Mesendoderm (in vitro differentiated cells): ENCODE measurements around the gene TRAPPC11. TPM values are rescaled to one million over a fixed set of nuclear protein-coding genes. Genes with fewer than 3 reads are reported as not detected.

Experiments used
- DNase-seq: peaks from one replicate; pipeline ENCODE4 v3.0.0; 2013
- H2AK5ac ChIP-seq: 2 replicates; pipeline ENCODE4 v1.6.1; 2013; ENCODE audit warnings: low read length, inconsistent platforms
- H2BK120ac ChIP-seq: 2 replicates; pipeline ENCODE4 v1.6.1; 2013; ENCODE audit warnings: low read depth, mild to moderate bottlenecking, low read length, moderate library complexity, mixed read lengths
- H2BK15ac ChIP-seq: replicated peaks from 2 replicates; pipeline ENCODE4 v1.6.1; 2013; ENCODE audit warnings: low read depth, mild to moderate bottlenecking, moderate library complexity
- H2BK5ac ChIP-seq: 2 replicates; pipeline ENCODE4 v1.6.1; 2013; ENCODE audit warnings: low read length, inconsistent platforms
- H3K18ac ChIP-seq: 2 replicates; pipeline ENCODE4 v1.6.1; 2013; ENCODE audit warnings: mild to moderate bottlenecking, low read length, mixed read lengths
- H3K23ac ChIP-seq: one replicate; pipeline ENCODE4 v1.6.1; 2013; ENCODE audit warnings: low read length
- H3K27ac ChIP-seq: 2 replicates; pipeline ENCODE4 v1.5.1; 2013; ENCODE audit warnings: low read depth, mild to moderate bottlenecking, inconsistent platforms, low read length, moderate library complexity
- H3K27me3 ChIP-seq: 2 replicates; pipeline ENCODE4 v1.6.1; 2013; ENCODE audit warnings: low read length, control low read depth, mild to moderate bottlenecking, inconsistent platforms; ENCODE audit not compliant: insufficient read depth, poor library complexity
- H3K36me3 ChIP-seq: 2 replicates; pipeline ENCODE4 v1.6.1; 2013; ENCODE audit warnings: low read length, inconsistent platforms; ENCODE audit not compliant: control insufficient read depth, insufficient read depth
- H3K4ac ChIP-seq: one replicate; pipeline ENCODE4 v1.6.1; 2013; ENCODE audit warnings: low read depth, mild to moderate bottlenecking, low read length, moderate library complexity
- H3K4me1 ChIP-seq: 2 replicates; pipeline ENCODE4 v1.6.1; 2013; ENCODE audit warnings: low read depth, low read length, inconsistent platforms; ENCODE audit not compliant: control insufficient read depth
- H3K4me2 ChIP-seq: 2 replicates; pipeline ENCODE4 v1.6.1; 2013; ENCODE audit warnings: low read length
- H3K4me3 ChIP-seq: 2 replicates; pipeline ENCODE4 v1.5.1; 2013; ENCODE audit warnings: mild to moderate bottlenecking, low read length
- H3K56ac ChIP-seq: one replicate; pipeline ENCODE4 v1.6.1; 2013; ENCODE audit warnings: low read length
- H3K79me1 ChIP-seq: 2 replicates; pipeline ENCODE4 v1.6.1; 2013; ENCODE audit warnings: low read length, inconsistent platforms
- H3K79me2 ChIP-seq: 2 replicates; pipeline ENCODE4 v1.6.1; 2013; ENCODE audit warnings: mild to moderate bottlenecking, low read length; ENCODE audit not compliant: control insufficient read depth, insufficient read depth
- H3K9ac ChIP-seq: 2 replicates; pipeline ENCODE4 v1.6.1; 2013; ENCODE audit warnings: low read length, inconsistent platforms
- H4K5ac ChIP-seq: one replicate; pipeline ENCODE4 v1.6.1; 2013; ENCODE audit warnings: low read length
- H4K8ac ChIP-seq: one replicate; pipeline ENCODE4 v1.6.1; 2013; ENCODE audit warnings: low read depth, mild to moderate bottlenecking, control low read depth, low read length, moderate library complexity
- WGBS: extraction: QIAGEN DNeasy Blood & Tissue Kit; methylation state at CpG from one replicate; pipeline ENCODE4 v1.1.7; 2013; ENCODE audit warnings: low lambda C conversion rate, missing lambda C conversion rate; ENCODE audit not compliant: insufficient coverage; ENCODE audit errors: extremely low coverage; 5-methylcytosine and 5-hydroxymethylcytosine counted together
- polyA plus RNA-seq, 2 experiments: library from polyadenylated mRNA; stranded (reverse); fragments of 200-250 nt; gene quantifications; one replicate each; pipeline ENCODE4 v1.2.3, GENCODE V29; 2013

The TRAPPC11 gene
- polyA plus RNA-seq (2013, experiment 1 of 2) = 15.3 TPM
- 14.9 TPM for polyA plus RNA-seq (2013, experiment 2 of 2)

- H4K8ac ChIP-seq = no peak within 1 kb of the TSS
- peak within 1 kb of the TSS; percentile 66 for H3K23ac ChIP-seq
- H4K5ac ChIP-seq = peak within 1 kb of the TSS; percentile 75
- peak; percentile 100 for DNase-seq
- H2BK120ac ChIP-seq = no peak within 1 kb of the TSS
- WGBS = no CpG with 5 or more reads among the region's 63 CpGs
- peak within 1 kb of the TSS; percentile 95 for H3K9ac ChIP-seq
- no peak within 1 kb of the TSS for H2BK15ac ChIP-seq
- no peak within 1 kb of the TSS for H2AK5ac ChIP-seq
- H2BK5ac ChIP-seq = peak within 1 kb of the TSS; percentile 30
- peaks cover 2% of the 10 kb centered on the region for H3K4me1 ChIP-seq
- peaks cover 4% of the 10 kb centered on the region for H3K79me2 ChIP-seq
- H3K27ac ChIP-seq = peak within 1 kb of the TSS; percentile 54
- H3K79me1 ChIP-seq = peaks cover 6% of the 10 kb centered on the region
- H3K36me3 ChIP-seq = peaks cover 2% of the 10 kb centered on the region
- peak within 1 kb of the TSS; percentile 97 for H3K4me2 ChIP-seq
- H3K27me3 ChIP-seq = no peaks in the 10 kb centered on the region
- H3K18ac ChIP-seq = peak within 1 kb of the TSS; percentile 82
- H3K4ac ChIP-seq = peak within 1 kb of the TSS; percentile 88
- H3K4me3 ChIP-seq = peak within 1 kb of the TSS; percentile 97
- peak within 1 kb of the TSS; percentile 95 for H3K56ac ChIP-seq
Observed at GRCh38 chr4:183659029-183659871, at the start of gene TRAPPC11, which contains the start of gene RWDD4. Gene TRAPPC11 (plus strand): TSS chr4:183659293. CDS start chr4:183663868, 4,575 bp downstream. Gene RWDD4 (minus strand): TSS chr4:183659185. CDS start chr4:183658952, 233 bp downstream.

GRCh38 chr4:183610033-183610432, 49.1 kb upstream of the TRAPPC11 start:
- Histone ChIP-seq H2AK5ac (no peak overlapping the region), H3K4me1 (no peaks in the 10 kb centered on the region)

GRCh38 chr4:183610613-183611012, 48.5 kb upstream of the TRAPPC11 start:
- DNase-seq = no peak
- Histone ChIP-seq H3K79me1 (no peaks in the 10 kb centered on the region), H2AK5ac (no peak overlapping the region), H2BK15ac (no peak overlapping the region), H3K56ac (no peak overlapping the region), H2BK5ac (no peak overlapping the region), H4K8ac (no peak overlapping the region), H3K4me1 (no peaks in the 10 kb centered on the region), H3K27me3 (no peaks in the 10 kb centered on the region), H2BK120ac (no peak overlapping the region), H3K4me2 (no peak overlapping the region), H4K5ac (no peak overlapping the region), H3K18ac (no peak overlapping the region), H3K9ac (no peak overlapping the region), H3K23ac (no peak overlapping the region), H3K79me2 (no peaks in the 10 kb centered on the region), H3K36me3 (no peaks in the 10 kb centered on the region), H3K27ac (no peak overlapping the region), H3K4ac (no peak overlapping the region), H3K4me3 (no peak overlapping the region)
- WGBS = no CpG with 5 or more reads among the region's 7 CpGs

More at GRCh38 chr4:183610033-183610432, 49.1 kb upstream of the TRAPPC11 start:
- Histone ChIP-seq H3K27me3 (no peaks in the 10 kb centered on the region), H3K36me3 (no peaks in the 10 kb centered on the region), H3K56ac (no peak overlapping the region), H4K5ac (no peak overlapping the region), H3K9ac (no peak overlapping the region), H3K4me2 (no peak overlapping the region), H4K8ac (no peak overlapping the region), H3K18ac (no peak overlapping the region), H2BK5ac (no peak overlapping the region), H3K27ac (no peak overlapping the region), H3K79me2 (no peaks in the 10 kb centered on the region), H3K79me1 (no peaks in the 10 kb centered on the region), H3K4me3 (no peak overlapping the region), H2BK15ac (no peak overlapping the region), H3K23ac (no peak overlapping the region), H2BK120ac (no peak overlapping the region), H3K4ac (no peak overlapping the region)
- DNase-seq = peak; percentile 30
- no CpG with 5 or more reads among the region's 2 CpGs for WGBS

GRCh38 chr4:183611210-183611830, 47.8 kb upstream of the TRAPPC11 start:
- H3K27ac ChIP-seq = no peak overlapping the region
- H3K56ac ChIP-seq = no peak overlapping the region
- no peaks in the 10 kb centered on the region for H3K36me3 ChIP-seq
- no peaks in the 10 kb centered on the region for H3K4me1 ChIP-seq
- H3K27me3 ChIP-seq = no peaks in the 10 kb centered on the region
- no peak overlapping the region for H4K8ac ChIP-seq
- no peaks in the 10 kb centered on the region for H3K79me2 ChIP-seq
- no peak overlapping the region for H2AK5ac ChIP-seq
- no peak overlapping the region for H4K5ac ChIP-seq
- H3K4ac ChIP-seq = no peak overlapping the region
- H3K18ac ChIP-seq = no peak overlapping the region
- H3K4me3 ChIP-seq = no peak overlapping the region
- no CpG with 5 or more reads among the region's 15 CpGs for WGBS
- no peak overlapping the region for H2BK5ac ChIP-seq
- no peaks in the 10 kb centered on the region for H3K79me1 ChIP-seq
- peak; percentile 11 for DNase-seq
- no peak overlapping the region for H2BK15ac ChIP-seq
- H3K9ac ChIP-seq = no peak overlapping the region
- H3K4me2 ChIP-seq = no peak overlapping the region
- no peak overlapping the region for H3K23ac ChIP-seq
- no peak overlapping the region for H2BK120ac ChIP-seq

- H3K79me2 ChIP-seq = no peaks in the 10 kb centered on the region
- H2BK120ac ChIP-seq = no peak overlapping the region
- no CpG with 5 or more reads among the region's 20 CpGs for WGBS
- H3K9ac ChIP-seq = no peak overlapping the region
- no peak overlapping the region for H4K8ac ChIP-seq
- no peak overlapping the region for H3K4me3 ChIP-seq
- no peaks in the 10 kb centered on the region for H3K79me1 ChIP-seq
- H3K27me3 ChIP-seq = no peaks in the 10 kb centered on the region
- no peak overlapping the region for H2BK15ac ChIP-seq
- no peaks in the 10 kb centered on the region for H3K36me3 ChIP-seq
- no peak overlapping the region for H3K4ac ChIP-seq
- no peaks in the 10 kb centered on the region for H3K4me1 ChIP-seq
- no peak overlapping the region for H2AK5ac ChIP-seq
- H4K5ac ChIP-seq = no peak overlapping the region
- H3K23ac ChIP-seq = no peak overlapping the region
- no peak overlapping the region for H3K4me2 ChIP-seq
- H3K56ac ChIP-seq = no peak overlapping the region
- H2BK5ac ChIP-seq = no peak overlapping the region
- H3K18ac ChIP-seq = no peak overlapping the region
- DNase-seq = no peak
- no peak overlapping the region for H3K27ac ChIP-seq
Observed at GRCh38 chr4:183612329-183613250, 46.5 kb upstream of the TRAPPC11 start.
